Adrenal gland (tissue), 5 donors: ENCODE measurements around the gene NSMF.

ENCODE experiments used
- POLR2A ChIP-seq, 2 donors: fragments of 450-650 bp; IDR thresholded peaks; one replicate each; pipeline ENCODE4 v1.6.1; 2017; ENCODE audit warnings: antibody characterized with exemption in 2 of 2, mild to moderate bottlenecking in 2 of 2, moderate library complexity in 1 of 2
- TF ChIP-seq, protein P1 (sequence below), 6 experiments: fragments of 450-650 bp in 4 of 6; fragments of 200-600 bp in 2 of 6; sonication (generic) in 1 of 6; IDR thresholded peaks; 1 replicate in 5 of 6; 2 replicates in 1 of 6; pipeline versions ENCODE4 v1.5.1 to v1.8.0; 2016 to 2021; ENCODE audit warnings: antibody characterized with exemption in 6 of 6, mild to moderate bottlenecking in 2 of 6, moderate library complexity in 1 of 6
- donor health status: DM: no; HTN: no; CAD: no.

- TF ChIP-seq, protein P1, sequence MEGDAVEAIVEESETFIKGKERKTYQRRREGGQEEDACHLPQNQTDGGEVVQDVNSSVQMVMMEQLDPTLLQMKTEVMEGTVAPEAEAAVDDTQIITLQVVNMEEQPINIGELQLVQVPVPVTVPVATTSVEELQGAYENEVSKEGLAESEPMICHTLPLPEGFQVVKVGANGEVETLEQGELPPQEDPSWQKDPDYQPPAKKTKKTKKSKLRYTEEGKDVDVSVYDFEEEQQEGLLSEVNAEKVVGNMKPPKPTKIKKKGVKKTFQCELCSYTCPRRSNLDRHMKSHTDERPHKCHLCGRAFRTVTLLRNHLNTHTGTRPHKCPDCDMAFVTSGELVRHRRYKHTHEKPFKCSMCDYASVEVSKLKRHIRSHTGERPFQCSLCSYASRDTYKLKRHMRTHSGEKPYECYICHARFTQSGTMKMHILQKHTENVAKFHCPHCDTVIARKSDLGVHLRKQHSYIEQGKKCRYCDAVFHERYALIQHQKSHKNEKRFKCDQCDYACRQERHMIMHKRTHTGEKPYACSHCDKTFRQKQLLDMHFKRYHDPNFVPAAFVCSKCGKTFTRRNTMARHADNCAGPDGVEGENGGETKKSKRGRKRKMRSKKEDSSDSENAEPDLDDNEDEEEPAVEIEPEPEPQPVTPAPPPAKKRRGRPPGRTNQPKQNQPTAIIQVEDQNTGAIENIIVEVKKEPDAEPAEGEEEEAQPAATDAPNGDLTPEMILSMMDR (IDR thresholded peaks at IDR 0.05), result no peak
- no peak for TF ChIP-seq POLR2A (IDR thresholded peaks at IDR 0.05)
Observed at GRCh38 chr9:137416006-137416562, 43.0 kb downstream of the NSMF start.
